GM12891 (cell line): Measurements from ENCODE around the gene CCDC137.

Source experiments
- POLR2A ChIP-seq: IDR thresholded peaks from 2 replicates; pipeline ENCODE4 v1.6.1; 2011; ENCODE audit warnings: low read depth, low read length, control low read depth
- POLR2AphosphoS5 ChIP-seq: IDR thresholded peaks from 2 replicates; pipeline ENCODE4 v1.6.1; 2011; ENCODE audit warnings: low read depth, low read length, control low read depth
- POU2F2 ChIP-seq: IDR thresholded peaks from 2 replicates; pipeline ENCODE4 v1.6.1; 2011; ENCODE audit warnings: low read depth, mild to moderate bottlenecking, control low read depth, low read length, moderate library complexity
- TAF1 ChIP-seq: IDR thresholded peaks from 2 replicates; pipeline ENCODE4 v1.6.1; 2011; ENCODE audit warnings: low read depth, low read length, control low read depth

- TF ChIP-seq TAF1 (no peak), POLR2AphosphoS5 (no peak; the same call in 1 of the 2 replicates), POU2F2 (no peak), POLR2A (no peak)
Measured at GRCh38 chr17:81713004-81713555, 46.5 kb downstream of the CCDC137 start.
